ENCODE measurements around the gene PLXNA1.

The PLXNA1 gene

DNA sequence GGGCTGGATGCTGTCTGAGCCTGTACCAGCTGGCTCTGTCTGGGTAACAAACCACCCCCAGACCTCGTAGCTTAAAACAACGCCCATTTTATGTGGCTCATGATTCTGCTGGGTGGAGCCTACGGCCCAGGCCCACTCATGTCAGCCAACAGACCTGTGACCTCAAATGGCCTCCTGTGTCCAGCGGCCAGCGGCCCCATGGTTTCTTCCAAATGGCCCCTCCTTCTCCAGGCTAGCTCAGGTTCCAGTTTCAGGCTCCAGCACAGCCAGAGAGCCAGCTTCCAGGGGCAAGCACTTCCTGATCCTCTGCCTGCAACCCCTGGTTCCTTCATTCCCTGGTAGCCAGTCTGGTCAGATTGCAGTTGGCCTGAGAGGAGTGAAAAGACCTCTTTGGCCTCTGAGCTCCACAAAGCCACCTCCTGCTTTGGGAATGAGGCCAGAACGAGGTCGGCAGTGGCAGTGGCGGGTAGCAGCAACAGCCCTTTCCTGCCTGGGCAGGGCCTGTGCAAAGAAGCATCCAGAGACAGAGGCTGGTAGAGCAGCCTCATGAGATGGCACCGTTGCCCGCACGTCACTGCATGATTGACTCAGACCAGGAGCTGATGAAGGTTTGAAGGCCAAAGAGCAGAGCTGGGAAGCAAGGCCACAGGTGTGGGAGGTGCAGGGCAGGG, 21.0 kb upstream of the PLXNA1 start:
- no peak for DNase-seq (ENCODE audit: low read depth)
- H3K4me3 ChIP-seq (ENCODE audit: low read depth, low read length): no peak overlapping the region
- TF ChIP-seq CTCF (conservative IDR thresholded peaks at IDR 0.05; ENCODE audit: low read depth, low read length): no peak

DNA sequence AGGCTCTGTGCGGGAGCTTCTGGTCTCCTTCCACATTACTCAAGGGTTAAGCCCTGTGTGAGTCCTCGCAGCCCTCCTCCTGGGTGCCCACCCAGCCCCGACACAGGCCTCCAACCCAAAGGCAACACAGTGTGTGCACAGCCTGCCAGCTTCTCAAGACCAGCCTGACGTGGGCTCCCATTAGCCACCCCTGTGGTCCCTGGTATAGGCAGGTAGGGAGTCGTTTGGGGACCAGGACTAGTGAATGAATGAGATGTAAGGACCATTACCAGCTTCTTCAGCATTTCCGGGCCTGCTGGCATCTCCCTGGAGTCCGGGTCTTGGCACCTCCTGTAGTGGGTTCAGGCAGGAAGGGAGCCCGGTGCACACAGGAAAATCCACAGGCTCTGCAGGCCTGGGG, 20.2 kb upstream of the PLXNA1 start:
- no peak overlapping the region for H3K4me3 ChIP-seq (ENCODE audit: low read depth, low read length)
- no peak for DNase-seq (ENCODE audit: low read depth)
- TF ChIP-seq CTCF (conservative IDR thresholded peaks at IDR 0.05; ENCODE audit: low read depth, low read length): no peak

DNA sequence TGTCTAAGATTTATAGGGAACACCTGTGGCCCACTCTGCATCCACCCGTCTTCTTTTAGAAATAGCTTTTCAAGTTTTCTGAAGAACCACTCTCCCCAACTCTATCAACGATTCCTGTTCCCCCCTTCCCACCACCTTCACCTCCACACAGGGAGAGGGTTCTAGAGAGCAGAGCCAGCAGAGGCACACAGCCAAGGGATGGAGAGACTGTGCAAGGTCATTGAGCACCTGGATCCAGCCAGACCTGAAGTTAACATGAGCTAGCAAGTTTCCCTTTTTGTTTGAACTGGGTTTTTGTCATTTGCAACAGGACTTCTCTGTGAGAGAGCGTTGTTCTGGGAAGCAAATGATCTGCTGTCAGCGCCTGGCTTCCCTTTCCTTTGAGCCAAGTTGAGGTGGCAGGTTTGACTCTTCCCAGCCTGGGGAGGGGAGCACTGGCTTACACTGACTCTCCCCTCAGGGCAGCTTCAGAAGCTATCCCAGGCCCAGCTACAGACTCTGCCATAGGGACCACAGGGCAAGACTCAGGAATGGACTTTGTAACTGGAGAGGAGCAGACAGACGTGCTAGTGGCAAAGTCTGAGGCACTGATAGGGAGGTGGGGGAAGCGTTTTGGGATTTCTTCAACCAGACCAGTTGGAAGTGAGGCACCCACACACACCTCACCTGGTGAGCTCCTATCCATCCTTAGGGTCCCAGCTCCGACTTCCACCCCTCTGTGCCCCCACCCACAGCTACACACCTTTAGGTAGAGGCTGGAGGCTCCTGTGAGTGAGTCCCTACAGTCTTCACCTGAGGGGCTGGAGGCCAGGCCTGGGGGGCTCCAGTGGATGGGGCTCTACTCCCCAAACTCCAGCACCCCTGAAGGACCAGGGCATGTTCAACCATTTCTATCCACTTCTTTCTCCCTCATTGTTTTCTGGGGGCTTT, 19.4 kb upstream of the PLXNA1 start:
- H3K4me3 ChIP-seq (ENCODE audit: low read depth, low read length): no peak overlapping the region
- DNase-seq (ENCODE audit: low read depth): no peak
- TF ChIP-seq CTCF (conservative IDR thresholded peaks at IDR 0.05; ENCODE audit: low read depth, low read length): no peak

DNA sequence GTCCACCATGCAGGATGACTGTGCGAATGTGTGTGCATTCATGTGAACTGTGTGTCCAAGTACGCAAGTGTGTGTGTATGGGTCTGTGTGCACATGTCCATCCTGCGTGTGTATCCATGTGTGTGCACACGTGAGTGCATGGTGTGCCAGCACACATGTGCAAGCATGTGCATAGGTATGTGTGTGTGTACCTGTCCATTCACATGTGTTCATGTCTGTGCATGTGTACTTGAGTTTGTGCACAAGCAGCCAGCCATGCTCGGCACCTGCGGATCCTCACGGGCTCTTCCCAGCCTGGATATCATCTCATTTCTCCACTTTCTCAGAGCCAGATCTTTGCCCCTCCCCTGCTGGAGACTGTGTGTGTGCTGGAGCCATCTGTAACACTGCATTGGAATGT, 18.7 kb upstream of the PLXNA1 start:
- no peak for DNase-seq (ENCODE audit: low read depth)
- H3K4me3 ChIP-seq (ENCODE audit: low read depth, low read length): no peak overlapping the region
- TF ChIP-seq CTCF (conservative IDR thresholded peaks at IDR 0.05; ENCODE audit: low read depth, low read length): no peak

DNA sequence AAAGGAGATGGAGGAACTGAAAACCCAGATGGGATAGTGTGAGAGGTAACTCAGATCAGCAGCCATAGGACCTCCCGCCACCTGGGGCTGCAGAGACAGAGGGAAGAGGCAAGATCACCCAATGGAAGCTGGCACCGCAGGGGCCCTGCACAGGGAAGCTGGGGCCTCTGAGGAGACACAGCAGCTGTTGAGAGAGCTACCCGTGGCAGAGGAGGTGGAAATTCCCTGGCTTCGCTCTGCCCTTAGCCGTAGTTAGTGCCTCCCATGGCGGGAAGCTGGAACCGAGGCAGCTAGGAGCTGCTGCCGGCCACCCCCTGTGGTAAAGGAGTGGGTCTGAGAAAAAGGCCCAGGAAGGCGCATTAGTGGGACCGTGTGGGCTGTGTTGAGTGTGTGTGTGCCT, 18.0 kb upstream of the PLXNA1 start:
- H3K4me3 ChIP-seq (ENCODE audit: low read depth, low read length): no peak overlapping the region
- no peak for DNase-seq (ENCODE audit: low read depth)
- TF ChIP-seq CTCF (conservative IDR thresholded peaks at IDR 0.05; ENCODE audit: low read depth, low read length): no peak

GRCh38 chr3:126965526-126966080, 17.3 kb upstream of the PLXNA1 start:
- no peak overlapping the region for H3K4me3 ChIP-seq (ENCODE audit: low read depth, low read length)
- no peak for TF ChIP-seq CTCF (conservative IDR thresholded peaks at IDR 0.05; ENCODE audit: low read depth, low read length)
- DNase-seq (ENCODE audit: low read depth): no peak
